ENCODE results near the gene MXI1. TPM values are rescaled to one million over a fixed set of nuclear protein-coding genes. Genes with fewer than 3 reads are reported as not detected.
"Not testable (repeated sequence)": the region's sequence is repeated elsewhere in the genome, so short reads cannot be mapped to it uniquely, and the experiment has no call there.

MXI1 gene
- total RNA-seq, 1 donor from 2014 or later: 49.8 TPM

- no peaks in the 10 kb centered on the region for H3K9me3 ChIP-seq
- H3K27ac ChIP-seq: no peak overlapping the region
- intact Hi-C loops (cut with DNase I): no loop called here
- H3K36me3 ChIP-seq: no peaks in the 10 kb centered on the region
- H3K4me3 ChIP-seq: no peak overlapping the region
- no peak for TF ChIP-seq POLR2A (IDR thresholded peaks at IDR 0.05)
- DNase-seq (ENCODE audit: extremely low spot score in 2 of 2): no peak
- H3K4me1 ChIP-seq: no peaks in the 10 kb centered on the region
- no peaks in the 10 kb centered on the region for H3K27me3 ChIP-seq
Observed at GRCh38 chr10:110192552-110192951, 14.9 kb upstream of the MXI1 start.

DNA sequence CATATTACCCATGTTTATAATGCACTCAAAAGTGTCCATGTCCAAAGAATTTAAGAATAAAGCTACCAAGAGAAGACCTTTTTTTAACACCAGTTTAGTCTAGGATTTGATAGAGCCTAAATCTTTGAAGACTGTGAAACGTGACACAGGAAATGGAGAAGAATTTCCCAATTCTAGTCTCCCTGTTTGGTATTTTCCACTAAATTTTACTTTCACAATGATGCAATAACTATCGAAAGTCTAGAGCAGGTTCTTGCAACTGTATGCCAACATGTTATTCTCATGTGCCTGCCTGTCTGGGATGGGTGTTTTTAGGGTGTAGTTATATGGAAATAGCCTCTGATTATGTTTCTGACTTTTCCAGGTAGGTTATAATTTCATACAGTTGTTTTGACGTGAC, 6.9 kb upstream of the MXI1 start:
- Histone ChIP-seq H3K27me3 (no peaks in the 10 kb centered on the region), H3K4me1 (no peaks in the 10 kb centered on the region), H3K27ac (no peak overlapping the region), H3K36me3 (no peaks in the 10 kb centered on the region), H3K9me3 (no peaks in the 10 kb centered on the region), H3K4me3 (no peak overlapping the region)
- intact Hi-C loops (cut with DNase I): no loop called here
- TF ChIP-seq CTCF (IDR thresholded peaks at IDR 0.05) (no peak), POLR2A (IDR thresholded peaks at IDR 0.05) (no peak), POLR2AphosphoS5 (IDR thresholded peaks at IDR 0.05; ENCODE audit: insufficient read depth in 1 of 2, low read depth in 1 of 2) (no peak)
- no peak for DNase-seq (ENCODE audit: extremely low spot score in 2 of 2)

- H3K27me3 ChIP-seq; DNase-seq (ENCODE audit: extremely low spot score in 2 of 2); intact Hi-C loops (cut with DNase I); H3K4me1 ChIP-seq; H3K4me3 ChIP-seq; H3K9me3 ChIP-seq; H3K27ac ChIP-seq; H3K36me3 ChIP-seq: not testable (repeated sequence)
Observed at GRCh38 chr10:110201046-110201445, 6.4 kb upstream of the MXI1 start.

DNA sequence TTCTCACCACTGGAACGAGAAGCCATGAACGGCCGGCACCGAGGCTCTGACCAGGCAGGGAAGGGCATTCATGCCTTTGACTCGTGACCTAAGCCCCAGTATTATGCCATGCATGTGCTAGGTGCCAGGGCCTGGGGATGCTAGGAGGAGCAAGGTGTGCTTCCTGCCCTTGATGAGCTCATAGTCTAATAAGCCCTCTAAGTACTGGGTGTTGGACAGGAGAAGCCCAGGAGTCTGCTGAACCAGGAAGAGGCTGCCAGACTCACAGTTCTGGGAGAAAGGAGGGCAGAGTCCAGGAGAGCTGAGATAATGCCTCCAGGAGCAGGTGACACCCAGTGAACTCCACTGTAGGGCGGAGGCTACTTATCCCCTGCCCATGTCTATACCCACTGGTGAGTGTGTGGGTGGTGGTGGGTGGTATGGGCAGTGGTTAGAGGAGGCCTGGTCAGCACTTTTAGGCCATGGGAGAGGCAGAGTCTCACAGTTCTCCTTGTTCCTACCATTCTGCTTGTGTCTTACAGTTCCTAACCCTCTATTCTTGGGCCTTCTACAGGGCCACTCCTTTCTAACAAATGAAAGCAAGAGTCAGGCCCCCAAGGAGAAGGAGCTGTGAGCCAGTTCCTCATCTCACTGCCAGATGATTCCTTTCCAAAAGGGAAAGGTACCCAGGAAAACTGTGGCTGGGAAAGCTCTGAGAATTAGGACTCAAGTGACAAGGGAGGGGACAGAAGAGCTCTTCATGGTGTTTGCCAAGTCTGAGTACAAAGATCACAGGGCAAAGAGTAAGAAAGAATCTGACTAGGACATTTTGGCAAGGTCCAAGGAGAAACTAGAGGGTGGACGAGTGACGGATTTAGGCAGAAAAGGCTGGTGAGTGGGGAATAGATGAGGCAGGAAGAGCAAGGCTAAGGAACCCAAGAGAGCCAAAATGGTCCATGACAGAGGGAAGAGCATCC, 3.6 kb upstream of the MXI1 start:
- TF ChIP-seq POLR2A (IDR thresholded peaks at IDR 0.05): no peak
- no peak for TF ChIP-seq CTCF (IDR thresholded peaks at IDR 0.05)
- no peak for TF ChIP-seq POLR2AphosphoS5 (IDR thresholded peaks at IDR 0.05; ENCODE audit: insufficient read depth in 1 of 2, low read depth in 1 of 2)
- Histone ChIP-seq H3K9me3 (no peaks in the 10 kb centered on the region), H3K27ac (no peak overlapping the region), H3K36me3 (no peaks in the 10 kb centered on the region), H3K27me3 (no peaks in the 10 kb centered on the region), H3K4me1 (peaks cover 7% of the 10 kb centered on the region), H3K4me3 (no peak overlapping the region)
- DNase-seq (ENCODE audit: extremely low spot score in 2 of 2): no peak
- intact Hi-C loops (cut with DNase I): no loop called here

GRCh38 chr10:110205051-110205675, 2.2 kb upstream of the MXI1 start:
- intact Hi-C loops (cut with DNase I): loop anchor here (5.0 kb wide), 1 partner anchor 63 kb away; no protein-coding TSS in a partner anchor
- no peak for DNase-seq (ENCODE audit: extremely low spot score in 2 of 2)
- no peak for TF ChIP-seq CTCF (IDR thresholded peaks at IDR 0.05)
- no peak for TF ChIP-seq POLR2AphosphoS5 (IDR thresholded peaks at IDR 0.05; ENCODE audit: insufficient read depth in 1 of 2, low read depth in 1 of 2)
- TF ChIP-seq POLR2A (IDR thresholded peaks at IDR 0.05): no peak

More at GRCh38 chr10:110205051-110205675, 2.2 kb upstream of the MXI1 start:
- no peaks in the 10 kb centered on the region for H3K9me3 ChIP-seq
- no peak overlapping the region for H3K4me3 ChIP-seq
- no peaks in the 10 kb centered on the region for H3K27me3 ChIP-seq
- peaks cover 7% of the 10 kb centered on the region for H3K4me1 ChIP-seq
- H3K36me3 ChIP-seq: no peaks in the 10 kb centered on the region
- H3K27ac ChIP-seq: no peak overlapping the region
